Astrocyte of the cerebellum (primary cell): Measurements from ENCODE around the gene SREBF1.

Experiments
- DNase-seq: peaks from one replicate; pipeline ENCODE4 v3.0.0-alpha.2; 2011; ENCODE audit warnings: low read depth
- H3K4me3 ChIP-seq: 2 replicates; pipeline ENCODE4 v1.5.1; 2011; ENCODE audit warnings: mild to moderate bottlenecking, low read depth, low read length, moderate library complexity
- CTCF ChIP-seq: IDR thresholded peaks from 2 replicates; pipeline ENCODE4 v1.5.1; 2012; ENCODE audit warnings: low read length, low read depth, moderate library complexity, mild to moderate bottlenecking; ENCODE audit errors: missing control alignments
- in situ Hi-C: cut with HindIII; loops from 2 replicates; pipeline ENCODE4 v1.10.0; 2017; ENCODE audit warnings: low sequenced_read_pairs

SREBF1 gene

GRCh38 chr17:17846645-17847044 lies 9.9 kb upstream of the SREBF1 start:
- TF ChIP-seq CTCF = no peak
- no peak overlapping the region for H3K4me3 ChIP-seq
- in situ Hi-C loops = no loop called here
- DNase-seq = no peak

GRCh38 chr17:17846003-17846402 lies 9.2 kb upstream of the SREBF1 start:
- in situ Hi-C loops = no loop called here
- H3K4me3 ChIP-seq = no peak overlapping the region
- no peak for TF ChIP-seq CTCF
- no peak for DNase-seq

- TF ChIP-seq CTCF = no peak
- in situ Hi-C loops = no loop called here
- no peak for DNase-seq
- no peak overlapping the region for H3K4me3 ChIP-seq
Observed at GRCh38 chr17:17845046-17845775, 8.4 kb upstream of the SREBF1 start.

- in situ Hi-C loops = no loop called here
- no peak overlapping the region for H3K4me3 ChIP-seq
- no peak for DNase-seq
- TF ChIP-seq CTCF = no peak
Observed at GRCh38 chr17:17844500-17844899, 7.7 kb upstream of the SREBF1 start.

- no peak for TF ChIP-seq CTCF
- no peak overlapping the region for H3K4me3 ChIP-seq
- in situ Hi-C loops = no loop called here
- DNase-seq = no peak
Observed at GRCh38 chr17:17844079-17844478, 7.3 kb upstream of the SREBF1 start.

GRCh38 chr17:17843096-17843495 lies 6.3 kb upstream of the SREBF1 start:
- no peak for DNase-seq
- TF ChIP-seq CTCF = no peak
- in situ Hi-C loops = no loop called here
- no peak overlapping the region for H3K4me3 ChIP-seq
